HEK293 (cell line): Measurements from ENCODE around the gene UQCR11.

Experiments
- HOXC10 ChIP-seq: sonication (generic); formaldehyde crosslinking; IDR thresholded peaks from 2 replicates; pipeline ENCODE4 v1.8.1; 2023; ENCODE audit warnings: mild to moderate bottlenecking, missing genetic modification reagents
- YY1 ChIP-seq: fragments of 450-650 bp; formaldehyde crosslinking; IDR thresholded peaks from 2 replicates; pipeline ENCODE4 v1.5.1; 2018; ENCODE audit warnings: missing biosample characterization, missing genetic modification characterization
- ZNF114 ChIP-seq: fragments of 450-650 bp; formaldehyde crosslinking; IDR thresholded peaks from 2 replicates; pipeline ENCODE4 v1.5.0; 2017; ENCODE audit warnings: missing biosample characterization, missing genetic modification characterization
- ZNF16 ChIP-seq: fragments of 450-650 bp; formaldehyde crosslinking; IDR thresholded peaks from 2 replicates; pipeline ENCODE4 v1.5.1; 2016; ENCODE audit warnings: low read depth, missing biosample characterization, missing genetic modification characterization
- ZNF266 ChIP-seq: fragments of 450-650 bp; formaldehyde crosslinking; IDR thresholded peaks from 2 replicates; pipeline ENCODE4 v1.5.1; 2016; ENCODE audit warnings: missing biosample characterization, missing genetic modification characterization, low read depth
- ZNF274 ChIP-seq, 2 experiments: fragments of 200-500 bp in 1 of 2; fragments of 450-650 bp in 1 of 2; sonication (Bioruptor generic) in 1 of 2; formaldehyde crosslinking in 1 of 2; IDR thresholded peaks; 2 replicates each; pipeline versions ENCODE4 v1.5.1 to v1.6.1; 2014 to 2016; ENCODE audit warnings: borderline replicate concordance in 1 of 2, inconsistent platforms in 1 of 2, low read length in 1 of 2, missing biosample characterization in 1 of 2, missing genetic modification characterization in 1 of 2
- TF ChIP-seq, protein P1 (sequence below): fragments of 450-650 bp; formaldehyde crosslinking; IDR thresholded peaks from 2 replicates; pipeline ENCODE4 v1.5.1; 2016; ENCODE audit warnings: missing biosample characterization, missing genetic modification characterization
- TF ChIP-seq, protein P2 (sequence below): fragments of 450-650 bp; formaldehyde crosslinking; IDR thresholded peaks from 2 replicates; pipeline ENCODE4 v1.5.1; 2016; ENCODE audit warnings: missing biosample characterization, missing genetic modification characterization
- TF ChIP-seq, protein P3 (sequence below): fragments of 450-650 bp; formaldehyde crosslinking; IDR thresholded peaks from 2 replicates; pipeline ENCODE4 v1.5.1; 2016; ENCODE audit warnings: missing biosample characterization, missing genetic modification characterization

DNA sequence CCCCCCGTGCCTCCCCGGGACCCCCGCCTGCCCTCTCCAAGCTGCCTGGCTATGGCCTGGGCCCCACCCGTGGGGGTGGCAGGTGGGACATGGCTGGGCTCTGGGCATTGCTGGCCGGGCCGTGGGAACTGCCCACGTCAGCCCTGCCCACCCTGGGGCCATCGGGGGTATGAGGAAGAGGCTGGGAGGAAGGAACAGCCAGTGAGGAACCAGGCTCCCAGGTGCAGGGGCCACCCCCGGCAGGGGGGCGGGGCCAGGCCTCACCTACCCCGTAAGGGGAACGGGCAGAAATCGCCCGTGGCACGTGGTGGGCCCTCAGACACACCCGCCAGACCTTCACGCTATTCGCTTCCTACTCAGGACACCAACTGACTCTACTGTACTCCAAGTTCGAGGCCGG, 24.8 kb upstream of the UQCR11 start:
- TF ChIP-seq YY1 (no peak), HOXC10 (CRISPR knock-in tag) (no peak), ZNF114 (tag by site-specific recombination) (no peak), ZNF266 (no peak), ZNF16 (tag by site-specific recombination) (no peak), ZNF274 (IDR thresholded peaks at IDR 0.05; ENCODE audit: low read length) (no peak), ZNF274 (tag by site-specific recombination; IDR thresholded peaks at IDR 0.05; ENCODE audit: borderline replicate concordance) (no peak)
- TF ChIP-seq, protein P1, sequence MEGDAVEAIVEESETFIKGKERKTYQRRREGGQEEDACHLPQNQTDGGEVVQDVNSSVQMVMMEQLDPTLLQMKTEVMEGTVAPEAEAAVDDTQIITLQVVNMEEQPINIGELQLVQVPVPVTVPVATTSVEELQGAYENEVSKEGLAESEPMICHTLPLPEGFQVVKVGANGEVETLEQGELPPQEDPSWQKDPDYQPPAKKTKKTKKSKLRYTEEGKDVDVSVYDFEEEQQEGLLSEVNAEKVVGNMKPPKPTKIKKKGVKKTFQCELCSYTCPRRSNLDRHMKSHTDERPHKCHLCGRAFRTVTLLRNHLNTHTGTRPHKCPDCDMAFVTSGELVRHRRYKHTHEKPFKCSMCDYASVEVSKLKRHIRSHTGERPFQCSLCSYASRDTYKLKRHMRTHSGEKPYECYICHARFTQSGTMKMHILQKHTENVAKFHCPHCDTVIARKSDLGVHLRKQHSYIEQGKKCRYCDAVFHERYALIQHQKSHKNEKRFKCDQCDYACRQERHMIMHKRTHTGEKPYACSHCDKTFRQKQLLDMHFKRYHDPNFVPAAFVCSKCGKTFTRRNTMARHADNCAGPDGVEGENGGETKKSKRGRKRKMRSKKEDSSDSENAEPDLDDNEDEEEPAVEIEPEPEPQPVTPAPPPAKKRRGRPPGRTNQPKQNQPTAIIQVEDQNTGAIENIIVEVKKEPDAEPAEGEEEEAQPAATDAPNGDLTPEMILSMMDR (tag by site-specific recombination) = no peak
- TF ChIP-seq, protein P2, sequence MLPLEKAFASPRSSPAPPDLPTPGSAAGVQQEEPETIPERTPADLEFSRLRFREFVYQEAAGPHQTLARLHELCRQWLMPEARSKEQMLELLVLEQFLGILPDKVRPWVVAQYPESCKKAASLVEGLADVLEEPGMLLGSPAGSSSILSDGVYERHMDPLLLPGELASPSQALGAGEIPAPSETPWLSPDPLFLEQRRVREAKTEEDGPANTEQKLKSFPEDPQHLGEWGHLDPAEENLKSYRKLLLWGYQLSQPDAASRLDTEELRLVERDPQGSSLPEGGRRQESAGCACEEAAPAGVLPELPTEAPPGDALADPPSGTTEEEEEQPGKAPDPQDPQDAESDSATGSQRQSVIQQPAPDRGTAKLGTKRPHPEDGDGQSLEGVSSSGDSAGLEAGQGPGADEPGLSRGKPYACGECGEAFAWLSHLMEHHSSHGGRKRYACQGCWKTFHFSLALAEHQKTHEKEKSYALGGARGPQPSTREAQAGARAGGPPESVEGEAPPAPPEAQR = no peak
- TF ChIP-seq, protein P3, sequence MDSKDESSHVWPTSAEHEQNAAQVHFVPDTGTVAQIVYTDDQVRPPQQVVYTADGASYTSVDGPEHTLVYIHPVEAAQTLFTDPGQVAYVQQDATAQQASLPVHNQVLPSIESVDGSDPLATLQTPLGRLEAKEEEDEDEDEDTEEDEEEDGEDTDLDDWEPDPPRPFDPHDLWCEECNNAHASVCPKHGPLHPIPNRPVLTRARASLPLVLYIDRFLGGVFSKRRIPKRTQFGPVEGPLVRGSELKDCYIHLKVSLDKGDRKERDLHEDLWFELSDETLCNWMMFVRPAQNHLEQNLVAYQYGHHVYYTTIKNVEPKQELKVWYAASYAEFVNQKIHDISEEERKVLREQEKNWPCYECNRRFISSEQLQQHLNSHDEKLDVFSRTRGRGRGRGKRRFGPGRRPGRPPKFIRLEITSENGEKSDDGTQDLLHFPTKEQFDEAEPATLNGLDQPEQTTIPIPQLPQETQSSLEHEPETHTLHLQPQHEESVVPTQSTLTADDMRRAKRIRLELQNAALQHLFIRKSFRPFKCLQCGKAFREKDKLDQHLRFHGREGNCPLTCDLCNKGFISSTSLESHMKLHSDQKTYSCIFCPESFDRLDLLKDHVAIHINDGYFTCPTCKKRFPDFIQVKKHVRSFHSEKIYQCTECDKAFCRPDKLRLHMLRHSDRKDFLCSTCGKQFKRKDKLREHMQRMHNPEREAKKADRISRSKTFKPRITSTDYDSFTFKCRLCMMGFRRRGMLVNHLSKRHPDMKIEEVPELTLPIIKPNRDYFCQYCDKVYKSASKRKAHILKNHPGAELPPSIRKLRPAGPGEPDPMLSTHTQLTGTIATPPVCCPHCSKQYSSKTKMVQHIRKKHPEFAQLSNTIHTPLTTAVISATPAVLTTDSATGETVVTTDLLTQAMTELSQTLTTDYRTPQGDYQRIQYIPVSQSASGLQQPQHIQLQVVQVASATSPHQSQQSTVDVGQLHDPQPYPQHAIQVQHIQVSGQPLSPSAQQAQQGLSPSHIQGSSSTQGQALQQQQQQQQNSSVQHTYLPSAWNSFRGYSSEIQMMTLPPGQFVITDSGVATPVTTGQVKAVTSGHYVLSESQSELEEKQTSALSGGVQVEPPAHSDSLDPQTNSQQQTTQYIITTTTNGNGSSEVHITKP (tag by site-specific recombination) = no peak
